Neural progenitor cell (in vitro differentiated cells): Measurements from ENCODE around the gene HSPA1B.

Experiments
- EZH2 ChIP-seq: fragments of 200-600 bp; sonication (generic); IDR thresholded peaks from 2 replicates; pipeline ENCODE4 v1.6.1; 2017; ENCODE audit warnings: antibody characterized with exemption, mild to moderate bottlenecking, moderate library complexity
- TF ChIP-seq, protein P1 (sequence below): fragments of 200-600 bp; sonication (generic); IDR thresholded peaks from 2 replicates; pipeline ENCODE4 v1.5.1; 2017; ENCODE audit warnings: antibody characterized with exemption, mild to moderate bottlenecking

DNA sequence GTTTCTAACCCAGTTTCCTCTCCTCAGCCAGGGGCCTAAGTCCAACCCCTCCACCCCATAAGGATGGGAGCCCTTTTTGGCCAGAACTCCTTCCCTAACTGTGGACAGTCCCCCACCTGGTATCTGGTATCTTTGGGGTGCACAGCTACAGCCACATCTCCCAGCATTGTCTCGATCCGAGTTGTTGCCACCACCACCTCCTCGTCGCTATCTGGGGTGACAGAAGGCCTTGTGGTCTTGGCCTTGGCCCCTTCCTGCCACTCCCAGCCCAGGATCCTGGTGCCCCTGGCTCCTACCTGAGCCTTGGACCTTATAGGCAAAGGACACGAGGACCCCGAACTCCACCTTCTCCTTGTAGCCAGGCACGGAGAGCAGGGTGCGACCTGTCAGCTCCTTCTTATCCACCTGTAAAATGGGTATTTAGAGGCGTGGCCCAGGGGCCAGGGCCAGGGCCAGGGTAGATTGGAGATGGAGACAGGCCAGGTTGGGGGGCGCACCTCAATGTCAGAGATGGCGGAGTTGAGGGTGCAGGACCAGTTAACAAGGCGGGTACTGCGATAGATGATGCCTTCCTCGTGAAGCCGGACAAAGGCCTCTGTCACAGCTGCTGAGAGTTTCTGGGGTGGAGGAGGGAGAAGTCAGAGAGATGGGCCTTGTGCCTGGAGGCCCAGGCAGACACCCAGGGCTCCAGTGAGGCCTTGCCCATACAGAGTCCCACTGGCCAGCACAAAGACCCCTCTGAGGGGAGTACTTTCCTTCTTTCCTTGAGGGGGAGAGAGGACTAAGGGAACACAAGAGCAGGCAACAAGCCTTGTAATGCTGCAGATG, 43.2 kb upstream of the HSPA1B start:
- TF ChIP-seq, protein P1, sequence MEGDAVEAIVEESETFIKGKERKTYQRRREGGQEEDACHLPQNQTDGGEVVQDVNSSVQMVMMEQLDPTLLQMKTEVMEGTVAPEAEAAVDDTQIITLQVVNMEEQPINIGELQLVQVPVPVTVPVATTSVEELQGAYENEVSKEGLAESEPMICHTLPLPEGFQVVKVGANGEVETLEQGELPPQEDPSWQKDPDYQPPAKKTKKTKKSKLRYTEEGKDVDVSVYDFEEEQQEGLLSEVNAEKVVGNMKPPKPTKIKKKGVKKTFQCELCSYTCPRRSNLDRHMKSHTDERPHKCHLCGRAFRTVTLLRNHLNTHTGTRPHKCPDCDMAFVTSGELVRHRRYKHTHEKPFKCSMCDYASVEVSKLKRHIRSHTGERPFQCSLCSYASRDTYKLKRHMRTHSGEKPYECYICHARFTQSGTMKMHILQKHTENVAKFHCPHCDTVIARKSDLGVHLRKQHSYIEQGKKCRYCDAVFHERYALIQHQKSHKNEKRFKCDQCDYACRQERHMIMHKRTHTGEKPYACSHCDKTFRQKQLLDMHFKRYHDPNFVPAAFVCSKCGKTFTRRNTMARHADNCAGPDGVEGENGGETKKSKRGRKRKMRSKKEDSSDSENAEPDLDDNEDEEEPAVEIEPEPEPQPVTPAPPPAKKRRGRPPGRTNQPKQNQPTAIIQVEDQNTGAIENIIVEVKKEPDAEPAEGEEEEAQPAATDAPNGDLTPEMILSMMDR, result no peak
- no peak for TF ChIP-seq EZH2
